HCEC 1CT (cell line): ENCODE measurements around the gene LGR6.
"Not testable (repeated sequence)": the region's sequence is repeated elsewhere in the genome, so short reads cannot be mapped to it uniquely, and the experiment has no call there.

Experiments used
- DNase-seq: peaks from one replicate; pipeline ENCODE4 v3.0.0-alpha.2; 2017

Gene LGR6

DNA sequence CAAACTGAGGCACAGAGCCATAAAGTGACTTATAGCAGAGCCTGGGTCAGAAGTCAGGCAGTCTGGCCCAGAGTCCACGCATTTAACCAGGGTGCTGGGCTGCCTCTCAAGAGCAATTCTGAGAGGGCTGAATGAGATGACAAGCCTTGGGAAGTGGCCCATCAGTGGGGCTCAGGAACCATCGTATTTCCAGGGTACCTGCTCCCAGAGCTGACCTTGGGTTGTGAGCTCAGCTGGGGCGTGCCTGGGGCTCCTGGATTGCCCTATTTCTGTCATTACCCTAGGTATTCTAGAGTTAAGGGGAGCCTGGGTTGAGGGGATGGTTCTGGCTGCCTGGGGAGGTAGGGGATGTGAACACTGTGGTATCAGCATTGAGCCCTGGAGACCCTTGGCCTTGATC lies 49.4 kb downstream of the LGR6 start:
- DNase-seq = no peak

GRCh38 chr1:202244841-202245261 lies 51.3 kb downstream of the LGR6 start:
- DNase-seq = no peak

DNA sequence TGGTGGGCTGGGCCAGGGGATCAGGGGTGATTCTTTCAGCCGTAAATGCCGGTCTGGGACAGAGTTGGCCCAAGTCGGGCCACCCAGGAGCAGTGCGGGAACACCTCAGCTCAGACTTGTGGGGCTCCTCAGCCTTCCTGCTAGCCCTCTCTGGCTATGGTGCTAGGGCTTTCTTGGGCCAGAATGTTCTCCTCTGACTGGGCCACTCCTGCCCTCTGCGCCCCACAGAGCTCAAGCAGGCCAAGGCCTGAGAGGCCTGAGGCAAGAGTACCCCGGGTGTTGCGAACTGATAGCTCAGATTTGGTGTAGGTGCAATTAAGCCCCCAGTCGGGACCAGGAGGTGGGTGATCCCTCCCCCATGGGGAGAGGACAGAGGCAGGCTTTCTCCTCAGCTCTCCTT lies 51.8 kb downstream of the LGR6 start:
- no peak for DNase-seq

- no peak for DNase-seq
Observed at GRCh38 chr1:202247104-202247503, 53.5 kb downstream of the LGR6 start.

DNA sequence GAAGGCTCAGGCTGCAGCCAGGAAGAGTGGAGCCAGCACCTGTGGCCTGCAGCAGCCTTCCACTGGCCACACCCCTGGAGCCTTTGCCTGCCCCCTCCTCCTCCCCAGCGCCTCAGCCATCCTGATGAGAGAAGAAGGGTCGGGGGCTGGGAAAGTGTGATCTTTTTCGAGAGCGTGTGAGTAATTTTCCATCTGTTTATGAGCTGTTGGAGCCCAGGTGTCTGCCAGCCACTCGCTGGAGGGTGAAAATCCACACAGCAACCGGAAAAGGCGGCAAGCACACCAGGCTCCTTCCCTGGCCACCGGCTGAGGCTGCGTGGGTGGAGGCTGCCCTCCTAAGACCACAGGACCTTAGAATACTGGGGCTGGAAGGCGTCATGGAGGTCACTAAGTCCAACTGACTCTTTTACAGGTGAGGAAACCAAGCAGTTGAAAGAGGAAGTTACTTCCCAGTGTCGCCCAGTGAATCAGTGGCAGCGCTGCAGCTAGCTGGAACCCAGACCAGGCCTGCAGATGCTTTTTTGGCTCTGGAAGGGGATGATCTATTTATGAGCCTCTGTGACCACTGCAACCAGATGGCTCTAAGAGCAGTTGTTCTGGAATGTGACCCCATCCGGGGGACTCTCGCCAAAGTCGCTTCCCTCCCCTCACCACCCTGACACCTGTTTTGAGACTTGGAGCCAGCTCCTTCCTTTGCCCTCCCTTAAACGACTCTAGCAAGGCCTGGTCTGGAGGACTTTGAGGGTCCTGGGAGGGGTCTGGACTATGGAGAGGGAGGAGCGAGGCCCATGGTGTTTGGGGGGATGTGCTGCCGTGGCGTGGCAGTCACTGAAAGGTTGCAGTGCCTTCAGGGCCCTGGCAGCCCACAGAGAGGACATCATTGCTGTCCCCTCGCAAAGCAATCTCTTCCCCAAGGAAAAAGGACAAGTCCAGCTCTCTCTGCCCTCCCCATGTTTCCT lies 54.5 kb downstream of the LGR6 start:
- no peak for DNase-seq

DNA sequence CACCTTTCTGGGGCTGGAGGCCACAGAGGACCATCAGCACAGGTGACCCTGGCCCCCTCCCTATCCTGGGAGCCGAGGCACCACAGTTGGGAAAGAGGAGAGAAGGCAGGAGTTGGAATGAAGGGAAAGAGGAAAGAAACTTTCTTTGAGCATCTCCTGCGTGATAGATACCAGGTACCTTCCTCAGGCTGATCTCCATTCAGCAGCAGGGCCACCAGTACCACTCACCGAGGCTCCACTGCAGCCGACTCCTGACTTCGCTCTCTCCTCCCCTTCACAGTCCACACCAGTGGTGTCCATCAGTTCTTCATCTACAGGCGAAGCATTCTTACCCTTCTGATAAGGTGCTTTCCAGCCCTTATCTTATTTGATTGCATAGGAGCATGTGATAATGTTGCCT lies 55.3 kb downstream of the LGR6 start:
- DNase-seq = no peak

GRCh38 chr1:202249436-202249835 lies 55.8 kb downstream of the LGR6 start:
- DNase-seq = no peak

- no peak for DNase-seq
Observed at GRCh38 chr1:202249846-202250245, 56.2 kb downstream of the LGR6 start.

GRCh38 chr1:202250982-202251381 lies 57.4 kb downstream of the LGR6 start:
- no peak for DNase-seq

DNA sequence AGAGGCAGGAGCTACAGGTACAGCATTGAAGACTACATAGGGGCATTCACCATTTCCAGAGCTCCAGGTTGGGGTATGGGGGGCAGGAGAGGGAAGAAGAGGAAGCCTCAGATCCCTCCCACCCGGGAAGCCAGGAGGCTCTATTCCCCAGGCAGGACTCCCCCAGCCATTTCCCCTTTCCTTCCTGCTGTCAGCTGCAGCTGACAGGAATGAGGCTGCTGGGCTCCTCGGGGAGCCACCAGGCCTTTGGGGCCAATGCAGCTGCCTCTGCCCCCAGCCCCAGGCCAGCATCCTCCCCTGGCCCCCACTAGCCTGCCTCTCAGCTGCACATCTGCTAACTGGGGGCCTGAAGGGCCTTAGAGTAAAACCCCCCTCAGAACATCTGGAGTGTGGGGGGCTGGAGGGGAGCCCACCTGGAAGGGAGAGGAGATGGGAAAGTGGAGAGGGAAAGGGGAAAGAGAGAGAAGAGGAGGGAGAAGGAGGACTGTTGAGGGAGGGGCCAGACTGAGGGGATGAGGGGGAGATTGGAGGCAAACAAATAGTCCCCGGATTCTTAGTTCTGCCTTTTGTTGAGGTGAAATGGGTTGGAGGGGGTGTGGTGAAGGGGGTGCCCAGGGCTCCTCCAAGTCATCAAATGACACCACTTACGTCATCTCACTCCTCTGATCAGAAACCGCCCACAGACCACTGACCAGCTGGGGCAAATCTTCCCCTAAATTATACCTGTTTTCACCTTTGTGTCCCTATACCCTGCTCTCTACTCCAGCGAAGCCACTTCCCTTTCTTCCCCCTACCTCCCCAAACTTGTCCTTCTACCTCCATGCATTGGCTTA lies 58.0 kb downstream of the LGR6 start:
- DNase-seq = no peak

GRCh38 chr1:202252271-202252670 lies 58.7 kb downstream of the LGR6 start:
- DNase-seq = no peak

- DNase-seq = no peak
Observed at GRCh38 chr1:202254454-202255252, 61.1 kb downstream of the LGR6 start.

- no peak for DNase-seq
Observed at GRCh38 chr1:202255343-202255742, 61.7 kb downstream of the LGR6 start.

DNA sequence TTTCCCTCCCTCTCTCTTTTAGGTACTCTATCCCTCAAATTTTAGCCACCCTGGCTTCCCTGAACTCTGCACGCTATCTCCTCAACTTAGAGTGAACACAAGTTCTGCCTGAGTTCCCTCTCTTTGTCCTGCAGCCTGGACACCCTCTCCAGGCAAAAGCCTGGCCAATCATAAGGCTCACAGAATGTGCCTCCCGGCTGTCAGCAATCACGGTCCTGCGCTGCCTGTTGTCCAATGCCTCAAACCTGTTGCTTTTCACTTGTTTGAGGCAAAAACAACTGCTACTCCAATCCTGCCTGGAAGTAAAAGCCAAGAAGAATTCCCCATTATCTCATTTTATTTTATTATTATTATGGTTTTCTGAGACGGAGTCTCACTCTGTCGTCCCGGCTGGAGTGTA lies 66.1 kb downstream of the LGR6 start:
- DNase-seq = no peak

DNA sequence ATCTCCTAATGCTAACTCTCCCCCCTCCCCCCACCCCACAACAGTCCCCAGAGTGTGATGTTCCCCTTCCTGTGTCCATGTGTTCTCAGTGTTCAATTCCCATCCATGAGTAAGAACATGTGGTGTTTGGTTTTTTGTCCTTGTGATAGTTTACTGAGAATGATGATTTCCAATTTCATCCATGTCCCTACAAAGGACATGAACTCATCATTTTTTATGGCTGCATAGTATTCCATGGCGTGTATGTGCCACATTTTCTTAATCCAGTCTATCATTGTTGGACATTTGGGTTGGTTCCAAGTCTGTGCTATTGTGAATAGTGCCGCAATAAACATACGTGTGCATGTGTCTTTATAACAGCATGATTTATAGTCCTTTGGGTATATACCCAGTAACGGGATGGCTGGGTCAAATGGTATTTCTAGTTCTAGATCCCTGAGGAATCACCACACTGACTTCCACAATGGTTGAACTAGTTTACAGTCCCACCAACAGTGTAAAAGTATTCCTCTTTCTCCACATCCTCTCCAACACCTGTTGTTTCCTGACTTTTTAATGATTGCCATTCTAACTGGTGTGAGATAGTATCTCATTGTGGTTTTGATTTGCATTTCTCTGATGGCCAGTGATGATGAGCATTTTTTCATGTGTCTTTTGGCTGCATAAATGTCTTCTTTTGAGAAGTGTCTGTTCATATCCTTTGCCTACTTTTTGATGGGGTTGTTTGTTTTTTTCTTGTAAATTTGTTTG lies 67.8 kb downstream of the LGR6 start:
- DNase-seq = not testable (repeated sequence)

- DNase-seq = no peak
Observed at GRCh38 chr1:202263628-202264027, 70.0 kb downstream of the LGR6 start.

DNA sequence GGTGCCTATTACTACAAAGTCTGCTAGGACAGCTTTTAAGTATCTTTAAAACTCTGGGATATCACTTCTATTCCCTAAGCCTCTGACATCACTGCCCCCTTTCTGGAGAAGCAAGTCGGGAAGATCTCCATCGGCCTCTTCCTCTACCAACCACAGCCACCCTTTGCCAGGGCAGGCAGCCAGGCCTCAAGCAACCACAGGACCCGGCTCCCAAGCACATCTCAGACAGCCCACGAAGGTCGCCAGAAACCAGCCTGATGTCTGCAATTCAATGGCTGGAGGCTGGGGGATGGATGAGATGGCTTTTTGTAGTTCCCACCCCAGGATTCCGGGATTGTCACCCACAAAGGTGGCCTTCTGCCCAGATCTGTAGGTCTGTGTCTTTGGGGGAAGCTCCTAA lies 70.7 kb downstream of the LGR6 start:
- no peak for DNase-seq

GRCh38 chr1:202264726-202265125 lies 71.1 kb downstream of the LGR6 start:
- DNase-seq = no peak

- DNase-seq = no peak
Observed at GRCh38 chr1:202266061-202266765, 72.6 kb downstream of the LGR6 start.

- no peak for DNase-seq
Observed at GRCh38 chr1:202268032-202268431, 74.4 kb downstream of the LGR6 start.

DNA sequence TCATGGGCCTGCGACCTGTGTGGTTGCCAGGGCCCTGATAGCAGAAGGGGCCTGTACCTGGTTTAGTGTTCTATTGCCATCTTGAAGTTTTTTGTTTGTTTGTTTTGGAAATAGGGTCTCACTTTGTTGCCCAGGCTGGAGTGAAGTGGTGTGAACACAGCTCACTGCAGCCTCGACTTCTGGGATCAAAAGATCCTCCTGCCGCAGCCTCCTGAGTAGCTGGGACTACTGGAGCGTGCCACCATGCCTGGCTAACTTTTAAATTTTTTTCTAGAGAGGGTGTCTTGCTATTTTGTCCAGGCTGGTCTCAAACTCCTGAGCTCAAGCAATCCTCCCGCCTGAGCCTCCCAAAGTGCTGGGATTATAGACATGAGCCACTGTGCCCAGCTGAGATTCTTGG lies 75.2 kb downstream of the LGR6 start:
- no peak for DNase-seq

GRCh38 chr1:202270871-202271326 lies 77.3 kb downstream of the LGR6 start:
- DNase-seq = no peak
